SK-N-MC (cell line): ENCODE measurements around the gene PAGR1.

Experiments used
- DNase-seq: peaks from one replicate; pipeline ENCODE4 v3.0.0-alpha.2; 2011; ENCODE audit warnings: low read depth, low spot score
- H3K27ac ChIP-seq: fragments of 200-600 bp; sonication (generic); 2 replicates; pipeline ENCODE4 v1.5.1; 2016; ENCODE audit warnings: mixed run types
- H3K36me3 ChIP-seq: fragments of 200-600 bp; sonication (generic); 2 replicates; pipeline ENCODE4 v1.6.1; 2017; ENCODE audit warnings: antibody characterized with exemption, low read length, mixed read lengths; ENCODE audit not compliant: insufficient read depth
- H3K4me3 ChIP-seq: fragments of 200-600 bp; sonication (generic); 2 replicates; pipeline ENCODE4 v1.5.1; 2016
- H3K9ac ChIP-seq: fragments of 200-600 bp; sonication (generic); 2 replicates; pipeline ENCODE4 v1.8.0; 2017; ENCODE audit warnings: mixed run types, mixed read lengths; ENCODE audit not compliant: insufficient read length
- H3K9me3 ChIP-seq: fragments of 200-600 bp; sonication (generic); 2 replicates; pipeline ENCODE4 v1.6.1; 2017; ENCODE audit warnings: low read depth, mild to moderate bottlenecking, antibody characterized with exemption, low read length, moderate library complexity, mixed read lengths
- EZH2 ChIP-seq: fragments of 200-600 bp; sonication (generic); IDR thresholded peaks from one replicate; pipeline ENCODE4 v1.6.1; 2017; ENCODE audit warnings: antibody characterized with exemption
- FOXP2 ChIP-seq: optimal IDR thresholded peaks from 2 replicates; pipeline ENCODE3; 2011; ENCODE audit warnings: mild to moderate bottlenecking, moderate library complexity; ENCODE audit not compliant: insufficient read depth; ENCODE audit errors: extremely low read length, control extremely low read depth
- POLR2AphosphoS5 ChIP-seq: IDR thresholded peaks from 2 replicates; pipeline ENCODE4 v1.6.1; 2012; ENCODE audit warnings: mild to moderate bottlenecking, low read depth, low read length, borderline replicate concordance

PAGR1 gene

GRCh38 chr16:29805232-29806098 is 10.5 kb upstream of the PAGR1 start:
- Histone ChIP-seq H3K9me3 (no peaks in the 10 kb centered on the region), H3K9ac (peak overlapping the region; percentile 91), H3K36me3 (peaks cover 59% of the 10 kb centered on the region), H3K27ac (peak overlapping the region; percentile 97), H3K4me3 (peak overlapping the region; percentile 83)
- peak; percentile 85 for DNase-seq
- no peak for TF ChIP-seq EZH2
- peak; percentile 90 for TF ChIP-seq POLR2AphosphoS5
- no peak for TF ChIP-seq FOXP2

DNA sequence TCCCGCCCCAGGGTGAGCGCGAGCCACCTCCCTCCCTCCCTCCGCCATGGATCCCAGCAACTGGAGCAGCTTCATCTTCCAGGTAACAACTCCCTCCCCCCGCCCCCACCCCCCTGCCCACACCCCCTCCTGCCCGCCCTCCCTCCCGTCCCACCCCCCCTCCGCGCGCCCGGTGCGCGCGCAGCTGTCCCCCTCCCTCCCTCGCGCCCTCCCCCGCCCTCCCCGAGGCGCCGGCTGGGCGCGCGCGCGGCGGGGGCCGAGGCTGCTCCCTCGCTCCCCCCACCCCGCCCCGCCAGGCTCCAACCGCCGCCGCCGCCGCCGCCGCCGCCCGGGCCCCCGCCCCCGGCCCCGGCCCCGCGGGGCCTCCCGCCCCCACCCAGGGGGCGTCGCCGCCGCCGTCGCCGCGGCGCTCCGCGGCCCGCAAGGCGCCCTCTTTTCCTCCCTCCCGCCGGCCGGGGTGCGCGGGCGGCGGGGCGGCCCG is 9.8 kb upstream of the PAGR1 start, which contains the start of gene MAZ:
TSS of gene MAZ (plus strand) at position 431 of the 481 bp plus-strand sequence. CDS start 173 bp downstream, outside the sequence.
- H3K9ac ChIP-seq = peak within 1 kb of the TSS; percentile 91
- H3K4me3 ChIP-seq = peak within 1 kb of the TSS; percentile 91
- H3K27ac ChIP-seq = peak within 1 kb of the TSS; percentile 97
- H3K36me3 ChIP-seq = peaks cover 56% of the 10 kb centered on the region
- peak; percentile 60 for DNase-seq
- no peaks in the 10 kb centered on the region for H3K9me3 ChIP-seq
- TF ChIP-seq POLR2AphosphoS5 (no peak), FOXP2 (no peak), EZH2 (no peak)

- H3K27ac ChIP-seq = peak overlapping the region; percentile 95
- H3K4me3 ChIP-seq = peak overlapping the region; percentile 91
- peak; percentile 75 for TF ChIP-seq POLR2AphosphoS5
- no peak for TF ChIP-seq EZH2
- no peak for TF ChIP-seq FOXP2
- H3K9me3 ChIP-seq = no peaks in the 10 kb centered on the region
- peak overlapping the region; percentile 87 for H3K9ac ChIP-seq
- DNase-seq = no peak
- peaks cover 49% of the 10 kb centered on the region for H3K36me3 ChIP-seq
These were observed 9.1 kb upstream of the PAGR1 start for GRCh38 chr16:29806641-29807425.

DNA sequence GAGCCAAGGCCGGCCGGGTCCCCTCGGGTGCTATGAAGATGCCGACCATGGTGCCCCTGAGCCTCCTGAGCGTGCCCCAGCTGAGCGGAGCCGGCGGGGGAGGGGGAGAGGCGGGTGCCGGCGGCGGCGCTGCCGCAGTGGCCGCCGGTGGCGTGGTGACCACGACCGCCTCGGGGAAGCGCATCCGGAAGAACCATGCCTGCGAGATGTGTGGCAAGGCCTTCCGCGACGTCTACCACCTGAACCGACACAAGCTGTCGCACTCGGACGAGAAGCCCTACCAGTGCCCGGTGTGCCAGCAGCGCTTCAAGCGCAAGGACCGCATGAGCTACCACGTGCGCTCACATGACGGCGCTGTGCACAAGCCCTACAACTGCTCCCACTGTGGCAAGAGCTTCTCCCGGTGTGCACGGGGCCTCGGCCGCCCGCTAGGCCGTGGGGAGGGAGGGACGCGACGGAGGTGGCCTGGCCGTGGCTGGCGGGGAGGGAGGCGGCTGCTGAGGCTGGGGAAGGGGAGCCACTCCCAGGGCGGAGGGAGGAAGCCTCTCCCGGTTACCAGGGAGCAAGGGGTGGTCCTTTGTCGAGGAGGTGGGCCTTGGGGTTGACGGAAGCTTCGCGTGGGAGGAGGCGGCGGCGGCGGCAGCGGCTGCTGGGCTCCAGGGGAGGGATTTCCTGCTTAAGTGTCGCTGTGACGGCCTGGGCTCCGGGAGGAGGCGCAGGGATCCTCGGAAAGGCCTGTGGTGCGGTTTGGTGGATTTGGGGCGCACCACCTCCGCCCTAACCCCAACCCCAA is 8.3 kb upstream of the PAGR1 start:
- Histone ChIP-seq H3K9me3 (no peaks in the 10 kb centered on the region), H3K9ac (peak overlapping the region; percentile 79), H3K4me3 (peak overlapping the region; percentile 91), H3K36me3 (peaks cover 44% of the 10 kb centered on the region), H3K27ac (peak overlapping the region; percentile 95)
- TF ChIP-seq EZH2 (no peak), POLR2AphosphoS5 (peak; percentile 86)
- DNase-seq = peak; percentile 70

DNA sequence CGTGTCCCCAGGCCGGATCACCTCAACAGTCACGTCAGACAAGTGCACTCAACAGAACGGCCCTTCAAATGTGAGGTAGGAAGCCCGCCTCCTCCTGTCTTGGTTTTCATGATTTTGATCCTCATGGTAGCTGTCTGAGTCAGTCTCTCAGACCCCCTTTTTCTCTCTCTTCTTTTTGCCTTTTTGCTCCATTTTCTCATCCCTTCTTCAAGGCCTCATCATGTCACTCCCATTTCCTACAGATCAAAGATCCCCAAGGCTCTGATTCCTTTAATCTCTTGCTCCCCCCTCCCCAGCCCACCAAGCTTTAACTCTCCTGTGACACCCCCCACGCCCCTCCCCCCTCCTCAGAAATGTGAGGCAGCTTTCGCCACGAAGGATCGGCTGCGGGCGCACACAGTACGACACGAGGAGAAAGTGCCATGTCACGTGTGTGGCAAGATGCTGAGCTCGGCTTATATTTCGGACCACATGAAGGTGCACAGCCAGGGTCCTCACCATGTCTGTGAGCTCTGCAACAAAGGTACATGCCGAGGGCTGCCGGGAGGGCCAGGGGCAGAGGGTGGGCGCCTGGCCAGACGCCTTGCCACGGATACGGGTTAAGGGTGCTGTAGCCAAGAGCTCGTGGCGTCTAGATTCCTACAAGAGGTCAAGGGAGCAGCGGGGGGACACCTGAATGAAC is 7.6 kb upstream of the PAGR1 start:
- Histone ChIP-seq H3K9me3 (no peaks in the 10 kb centered on the region), H3K27ac (peak overlapping the region; percentile 75), H3K36me3 (peaks cover 37% of the 10 kb centered on the region), H3K4me3 (peak overlapping the region; percentile 91), H3K9ac (peak overlapping the region; percentile 79)
- no peak for TF ChIP-seq POLR2AphosphoS5
- DNase-seq = no peak

DNA sequence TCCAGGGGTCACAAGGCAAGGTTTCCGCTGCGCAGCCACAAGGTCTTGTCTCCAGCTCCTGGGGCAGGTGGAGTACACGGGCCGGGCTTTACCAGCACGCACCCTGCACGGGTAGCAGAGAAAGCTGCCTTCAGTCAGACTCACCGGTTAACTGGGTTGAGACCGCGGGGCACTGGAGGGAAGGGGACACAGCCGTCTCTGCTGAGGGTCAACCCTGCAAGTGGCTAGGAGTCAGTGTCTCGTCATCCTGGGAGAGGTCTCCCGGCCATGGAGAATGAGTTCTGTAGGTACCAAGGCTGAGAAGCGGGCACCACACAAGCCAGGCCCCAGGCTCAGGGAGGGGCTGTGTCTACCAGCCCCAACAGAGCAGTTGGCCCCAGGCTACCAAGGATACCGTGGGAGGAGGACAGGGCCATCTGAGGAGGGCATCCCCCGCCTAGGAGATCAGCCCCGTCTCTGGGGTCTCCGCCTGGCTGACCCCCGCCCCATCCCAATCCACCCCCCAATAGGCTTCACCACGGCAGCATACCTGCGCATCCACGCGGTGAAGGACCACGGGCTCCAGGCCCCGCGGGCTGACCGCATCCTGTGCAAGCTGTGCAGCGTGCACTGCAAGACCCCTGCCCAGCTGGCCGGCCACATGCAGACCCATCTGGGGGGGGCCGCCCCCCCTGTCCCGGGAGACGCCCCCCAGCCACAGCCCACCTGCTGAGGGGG is 6.8 kb upstream of the PAGR1 start:
- Histone ChIP-seq H3K9me3 (no peaks in the 10 kb centered on the region), H3K27ac (peak overlapping the region; percentile 75), H3K36me3 (peaks cover 29% of the 10 kb centered on the region), H3K4me3 (peak overlapping the region; percentile 91), H3K9ac (peak overlapping the region; percentile 79)
- TF ChIP-seq EZH2 (no peak), POLR2AphosphoS5 (peak; percentile 20)
- no peak for DNase-seq

GRCh38 chr16:29809850-29810698 is 5.9 kb upstream of the PAGR1 start:
- peak overlapping the region; percentile 49 for H3K27ac ChIP-seq
- peaks cover 29% of the 10 kb centered on the region for H3K36me3 ChIP-seq
- no peak for TF ChIP-seq EZH2
- TF ChIP-seq POLR2AphosphoS5 = peak; percentile 45; the same call in 1 of the 2 replicates
- peak overlapping the region; percentile 79 for H3K9ac ChIP-seq
- no peak for DNase-seq
- H3K4me3 ChIP-seq = peak overlapping the region; percentile 91
- no peaks in the 10 kb centered on the region for H3K9me3 ChIP-seq
